WI38 (cell line): Measurements from ENCODE around the gene COPS4.
"Not testable (repeated sequence)": the region's sequence is repeated elsewhere in the genome, so short reads cannot be mapped to it uniquely, and the experiment has no call there.

Experiments used
- H3K4me3 ChIP-seq: 2 replicates; pipeline ENCODE4 v1.5.1; 2011; ENCODE audit warnings: low read depth, mild to moderate bottlenecking, control low read depth, low read length
- CTCF ChIP-seq: IDR thresholded peaks from 2 replicates; pipeline ENCODE4 v1.5.1; 2012; ENCODE audit warnings: low read depth, mild to moderate bottlenecking, control low read depth, low read length

Gene COPS4

GRCh38 chr4:83029688-83030087, 5.3 kb upstream of the COPS4 start:
- no peak overlapping the region for H3K4me3 ChIP-seq
- TF ChIP-seq CTCF, result no peak

- no peak overlapping the region for H3K4me3 ChIP-seq
- TF ChIP-seq CTCF, result no peak
These were observed 2.1 kb downstream of the COPS4 start for GRCh38 chr4:83036991-83037665.

DNA sequence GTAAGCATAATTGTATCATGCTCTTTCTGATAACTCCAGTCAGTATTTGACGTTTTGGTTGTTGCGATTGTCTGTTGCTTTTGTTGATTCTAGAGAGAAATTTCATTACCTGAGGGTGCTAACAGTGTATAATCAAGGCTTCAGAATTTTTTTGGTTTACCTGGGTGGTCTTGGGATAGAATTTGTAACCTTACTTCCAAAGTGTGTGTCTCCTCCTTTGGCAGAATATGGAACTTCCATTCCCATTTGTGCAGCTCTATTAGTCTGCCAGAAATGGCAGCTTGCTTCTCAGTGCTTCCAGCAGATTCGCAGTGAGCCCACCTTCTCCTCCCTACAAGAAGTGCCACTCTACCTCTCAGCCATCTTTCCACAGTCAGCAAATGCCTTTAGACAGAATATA, 5.3 kb downstream of the COPS4 start:
- H3K4me3 ChIP-seq, result no peak overlapping the region
- no peak for TF ChIP-seq CTCF

DNA sequence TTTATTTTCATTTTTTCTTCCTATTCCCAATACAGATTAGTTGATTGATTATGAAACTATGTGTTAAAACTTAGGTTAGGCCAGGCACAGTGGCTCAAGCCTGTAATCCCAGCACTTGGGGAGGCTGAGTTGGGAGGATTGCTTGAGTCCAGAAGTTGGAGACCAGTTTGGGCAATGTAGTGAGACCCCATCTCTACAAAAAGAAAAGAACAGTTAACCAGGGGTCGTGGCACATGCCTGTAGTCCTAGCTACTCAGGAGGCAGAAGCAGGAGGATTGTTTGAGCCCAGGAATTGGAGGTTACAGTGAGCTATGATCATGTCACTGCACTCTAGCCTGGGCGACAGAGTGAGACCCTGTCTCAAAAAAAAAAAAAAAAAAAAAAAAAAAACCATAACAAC, 8.2 kb downstream of the COPS4 start:
- not testable (repeated sequence) for H3K4me3 ChIP-seq

DNA sequence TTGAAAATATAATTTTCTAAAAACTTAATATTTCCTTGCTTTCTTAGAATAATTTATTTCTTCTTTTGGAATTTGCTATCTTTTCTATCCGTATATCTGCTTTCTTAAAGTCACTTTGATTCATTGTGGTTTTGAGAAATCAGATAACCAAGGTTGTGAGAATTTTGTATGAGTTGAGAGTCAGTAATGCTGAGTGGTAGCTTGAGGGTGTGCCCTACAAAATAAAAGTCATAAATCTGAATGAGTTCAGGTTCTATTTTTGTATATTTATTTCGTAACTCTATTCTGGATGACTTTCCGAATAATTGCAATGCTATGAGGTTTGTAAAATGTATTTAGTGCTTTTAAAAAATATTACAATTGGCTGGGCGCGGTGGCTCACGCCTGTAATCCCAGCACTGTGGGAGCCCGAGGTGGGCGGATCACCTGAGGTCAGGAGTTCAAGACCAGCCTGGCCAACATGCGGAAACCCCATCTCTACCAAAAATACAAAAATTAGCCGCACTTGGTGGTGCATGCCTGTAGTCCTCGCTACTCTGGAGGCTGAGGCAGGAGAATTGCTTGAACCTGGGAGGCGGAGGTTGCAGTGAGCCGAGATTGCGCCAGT, 8.9 kb downstream of the COPS4 start:
- H3K4me3 ChIP-seq, result no peak overlapping the region
- TF ChIP-seq CTCF, result no peak

DNA sequence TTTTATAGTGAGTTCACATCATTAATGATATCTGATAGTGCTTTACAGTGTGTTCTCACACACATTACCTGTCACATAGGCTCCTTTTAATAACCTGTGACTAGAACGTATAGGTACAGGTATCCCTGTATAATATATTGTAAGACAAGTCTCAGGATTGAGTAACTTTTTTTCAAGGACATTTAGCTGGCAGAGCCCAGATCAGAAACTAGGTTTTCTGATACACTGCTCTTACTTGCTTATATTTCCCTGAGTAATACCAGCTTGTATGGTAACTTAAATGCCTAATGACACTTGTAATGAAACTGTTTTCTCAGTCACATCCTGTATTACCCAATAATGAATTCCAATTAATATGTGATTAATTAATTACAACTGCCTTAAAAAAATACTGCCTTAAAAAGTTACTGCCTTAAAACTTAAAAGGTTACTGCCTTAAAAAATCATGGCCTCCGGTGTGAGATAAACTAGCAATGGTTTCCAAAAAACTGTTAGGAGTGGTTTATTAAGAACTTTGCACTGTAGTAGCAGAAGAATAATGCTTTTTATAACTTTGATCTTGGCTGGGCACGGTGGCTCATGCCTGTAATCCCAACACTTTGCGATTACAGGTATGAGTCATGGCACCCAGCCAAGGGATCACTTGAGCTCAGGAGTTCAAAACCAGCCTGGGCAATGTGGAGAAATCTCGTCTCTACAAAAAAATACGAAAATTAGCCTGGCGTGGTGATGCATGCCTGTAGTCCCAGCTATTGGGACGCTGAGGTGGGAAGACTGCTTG, 11.9 kb downstream of the COPS4 start:
- no peak overlapping the region for H3K4me3 ChIP-seq
- no peak for TF ChIP-seq CTCF

DNA sequence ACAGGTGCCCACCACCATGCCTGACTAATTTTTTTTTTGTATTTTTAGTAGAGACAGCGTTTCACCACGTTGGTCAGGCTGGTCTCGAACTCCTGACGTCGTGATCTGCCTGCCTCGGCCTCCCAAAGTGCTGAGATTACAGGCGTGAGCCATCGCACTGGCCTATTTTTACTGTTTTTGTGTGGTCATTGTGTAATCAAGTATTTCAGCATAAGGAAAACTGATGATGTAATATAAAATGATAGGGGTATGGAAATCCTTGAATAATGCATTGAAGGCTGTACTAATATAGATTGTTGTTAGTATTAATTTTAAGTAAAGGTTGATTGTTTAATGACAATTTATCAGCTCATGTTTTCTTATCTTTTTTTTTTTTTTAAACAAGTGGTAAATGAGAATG, 13.8 kb downstream of the COPS4 start:
- H3K4me3 ChIP-seq, result not testable (repeated sequence)

DNA sequence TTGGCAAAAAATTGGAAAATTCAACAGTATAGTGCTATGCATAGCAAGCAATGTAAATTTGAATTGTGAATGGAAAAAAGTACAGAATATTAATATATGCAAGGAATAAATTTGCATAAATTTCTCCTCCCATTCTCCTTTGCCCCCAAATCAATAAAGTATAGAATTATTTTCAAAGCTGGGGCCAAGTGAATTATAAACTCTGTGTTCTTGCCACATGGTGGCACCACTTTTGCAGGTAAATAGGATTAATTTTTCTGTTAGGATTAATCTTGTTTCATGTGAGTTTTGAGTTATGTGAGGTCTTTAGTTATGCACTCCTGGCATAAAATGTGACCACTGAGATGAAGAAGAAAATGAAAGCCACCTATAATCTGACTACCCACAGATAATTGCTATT, 19.9 kb downstream of the COPS4 start:
- TF ChIP-seq CTCF, result no peak
- H3K4me3 ChIP-seq, result no peak overlapping the region
